GM21526 (cell line): ENCODE measurements around the gene NCOA3.

Experiments
- ATAC-seq: cut with Tn5 transposase; IDR thresholded peaks from one replicate; pipeline ENCODE4 v1.9.1; 2021; ENCODE audit warnings: moderate library complexity; ENCODE audit not compliant: unreplicated experiment, low FRiP score

NCOA3 gene

DNA sequence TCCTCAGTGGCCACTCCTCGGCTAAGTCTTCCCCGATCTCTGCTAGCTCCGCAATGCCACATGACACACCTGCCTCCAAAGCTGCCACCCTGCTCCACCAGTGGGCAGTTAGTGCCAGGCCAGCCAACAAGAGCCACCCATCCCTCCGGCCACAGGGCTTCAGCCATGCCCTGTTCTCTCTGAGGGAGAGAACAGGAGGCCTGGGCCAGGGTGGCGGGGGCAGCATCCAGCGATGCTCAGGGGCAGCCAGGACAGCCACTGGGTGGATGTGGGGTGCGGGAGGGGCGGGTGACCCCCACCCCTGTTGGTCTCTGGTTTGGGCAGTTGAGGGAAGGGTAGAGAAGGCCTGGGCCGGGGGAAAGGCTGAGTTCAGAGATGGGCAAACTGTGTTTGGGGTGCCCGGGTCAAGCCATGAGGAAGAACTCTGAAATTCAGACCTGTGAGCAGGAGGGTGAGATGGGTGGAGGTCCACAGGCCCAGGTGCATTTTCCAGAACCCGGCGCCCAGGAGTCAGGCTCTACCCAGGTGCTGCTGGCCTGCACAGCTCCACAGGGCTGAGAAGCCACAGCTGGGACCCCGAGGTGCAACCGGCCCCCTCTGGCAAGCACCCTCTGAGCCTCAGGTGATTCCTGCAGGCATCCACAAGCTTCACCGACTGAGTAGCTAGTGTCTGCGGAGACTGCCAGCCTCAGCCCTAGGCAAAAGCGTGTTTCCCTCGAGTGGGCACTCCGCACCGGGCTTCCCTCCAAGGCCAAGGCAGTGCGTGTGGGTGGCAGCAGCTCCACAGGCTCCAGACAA, 192.5 kb downstream of the NCOA3 start:
- no peak for ATAC-seq

DNA sequence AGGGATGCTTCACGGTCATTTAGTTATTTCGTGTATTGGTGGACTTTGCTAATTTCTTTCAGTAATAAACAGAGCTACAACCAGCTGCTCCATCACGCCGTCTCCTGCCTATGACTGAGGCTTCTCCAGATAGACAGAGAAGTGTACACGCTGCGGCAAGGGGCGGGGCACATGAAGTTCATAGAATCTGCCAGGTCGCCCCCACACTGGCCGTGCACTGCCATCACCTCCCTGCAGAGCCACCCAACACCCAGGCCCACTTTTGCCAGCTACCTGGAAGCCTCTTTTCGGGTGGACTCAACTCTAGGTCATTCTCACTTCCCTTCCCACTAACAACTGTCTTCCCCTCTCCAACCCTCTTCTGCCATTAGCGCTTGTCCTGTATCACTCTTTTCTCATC, 195.2 kb downstream of the NCOA3 start:
- ATAC-seq: no peak

DNA sequence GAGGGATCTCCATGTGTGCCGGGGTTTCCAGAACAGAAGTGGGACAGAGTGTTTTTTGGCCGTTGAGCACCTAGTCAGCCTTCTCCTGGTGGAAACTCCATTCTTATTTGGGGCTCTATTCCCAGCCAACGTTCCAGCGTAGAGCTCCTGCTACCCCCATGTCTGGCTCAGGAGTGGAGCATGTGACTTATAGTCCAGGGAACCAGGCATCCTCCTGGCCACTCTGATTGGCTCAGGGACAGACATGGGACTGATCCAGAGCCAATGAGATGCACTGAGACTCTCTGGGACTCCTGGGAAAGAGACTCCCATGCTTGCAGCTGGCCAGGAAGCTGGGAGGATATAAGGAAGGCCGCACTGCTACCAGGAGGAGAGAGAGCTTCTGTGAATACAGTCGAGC, 196.5 kb downstream of the NCOA3 start:
- no peak for ATAC-seq

DNA sequence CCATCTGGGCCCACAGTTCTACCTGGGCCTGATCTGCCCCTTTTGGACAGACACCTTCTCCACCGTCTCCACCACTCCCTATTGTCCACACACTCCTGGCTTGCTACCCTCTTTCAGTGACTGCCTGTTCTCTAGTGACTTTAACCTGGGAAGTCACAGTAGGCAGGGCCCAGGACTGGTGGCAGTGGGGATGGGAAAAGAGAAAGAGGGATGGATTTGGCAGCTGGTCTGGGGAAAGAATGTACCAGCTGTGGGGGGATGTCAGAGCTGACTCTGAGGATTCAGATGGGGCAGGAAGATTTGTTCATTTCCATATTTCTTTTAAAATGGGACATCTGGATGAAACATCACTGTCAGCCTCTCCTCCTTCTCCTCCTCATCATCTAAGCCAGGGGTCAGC, 198.1 kb downstream of the NCOA3 start:
- no peak for ATAC-seq

DNA sequence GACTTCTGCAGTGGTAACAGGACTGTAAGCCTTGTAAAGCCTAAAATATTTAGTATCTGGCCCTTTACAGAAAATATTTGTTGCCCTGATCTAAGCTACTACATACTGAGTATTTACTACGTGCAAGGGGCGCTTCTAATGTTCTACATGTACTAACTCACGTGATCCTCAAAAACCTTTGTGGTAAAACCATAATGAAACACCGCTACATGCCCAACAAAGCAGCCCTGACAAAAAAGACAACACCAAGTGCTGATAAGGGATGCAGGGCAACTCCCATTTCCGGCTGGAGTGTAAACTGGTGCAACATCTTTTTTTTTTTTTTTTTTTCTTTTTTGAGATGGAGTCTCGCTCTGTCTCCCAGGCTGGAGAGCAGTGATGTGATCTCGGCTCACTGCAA, 198.6 kb downstream of the NCOA3 start:
- ATAC-seq: no peak

DNA sequence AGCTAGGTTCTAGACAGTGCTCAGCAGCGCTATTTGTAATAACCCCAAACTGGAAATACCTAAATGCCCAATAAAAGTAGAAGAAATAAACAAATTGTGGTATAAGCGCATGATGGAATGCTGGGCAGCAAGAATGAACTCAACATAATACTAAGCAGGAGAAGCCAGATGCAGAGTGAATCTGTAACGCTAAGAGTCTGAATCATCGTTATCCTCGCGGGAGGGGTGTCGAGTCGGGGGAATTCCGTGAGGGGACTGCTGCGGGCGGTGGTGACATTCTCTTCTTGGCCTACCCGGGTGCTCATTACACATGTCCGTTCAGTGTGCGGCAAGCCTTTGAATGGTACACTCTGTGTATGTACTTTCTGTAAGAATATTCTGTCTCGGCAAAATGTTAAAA, 199.9 kb downstream of the NCOA3 start:
- no peak for ATAC-seq

DNA sequence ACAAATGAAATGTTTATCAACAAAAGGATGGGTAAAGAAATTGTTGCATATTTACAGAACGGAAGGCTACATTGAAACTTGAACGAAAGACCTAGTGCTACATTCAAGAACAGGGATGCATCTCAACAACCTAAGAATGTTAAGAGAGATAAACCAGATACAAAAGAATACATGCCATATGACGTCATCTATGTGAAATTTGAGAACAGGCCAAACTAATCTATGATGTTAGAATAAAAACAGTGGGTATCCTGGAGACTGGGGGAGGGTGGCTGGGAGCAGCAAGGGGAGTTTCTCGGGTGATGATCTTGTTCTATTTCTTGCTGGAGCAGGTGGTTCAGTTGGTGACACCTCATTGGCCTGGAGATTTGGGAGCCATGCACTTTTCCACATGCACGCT, 202.1 kb downstream of the NCOA3 start:
- ATAC-seq: no peak

DNA sequence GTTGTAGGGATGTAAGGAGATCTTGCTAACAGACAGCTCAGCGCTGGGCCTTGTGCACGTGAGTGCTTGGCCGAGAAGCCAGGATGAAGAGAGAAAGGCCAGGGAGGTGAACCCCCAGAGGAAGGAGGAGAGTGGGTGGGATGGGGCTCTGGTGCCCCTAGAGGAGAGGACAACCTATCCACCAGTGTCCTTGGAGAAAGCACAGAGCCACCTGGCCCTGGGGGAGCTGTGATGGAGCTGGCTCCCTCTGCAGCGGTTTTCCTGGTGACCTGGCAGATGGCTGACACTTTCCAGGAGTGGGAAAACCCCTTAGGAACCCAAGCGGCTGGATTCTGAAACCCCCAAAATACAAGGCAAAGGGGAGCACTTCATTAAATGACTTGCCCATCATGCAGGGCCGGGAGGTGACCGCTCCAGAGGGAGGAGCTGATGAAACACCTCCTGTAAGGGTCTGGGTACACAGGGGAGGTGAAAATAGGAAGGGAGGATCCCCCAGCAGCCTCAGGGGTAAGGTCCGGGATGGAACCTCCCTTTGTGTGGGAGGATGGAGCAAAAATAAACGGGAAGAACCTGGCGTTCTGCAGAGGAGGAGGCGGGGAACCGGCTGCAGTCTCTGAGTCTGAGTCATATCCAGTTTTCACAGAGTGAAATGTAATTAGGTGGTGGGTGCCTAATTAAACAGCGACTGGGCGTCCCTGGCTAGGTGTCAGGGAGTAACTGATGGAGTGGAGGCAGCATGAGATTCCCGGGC, 203.2 kb downstream of the NCOA3 start:
- ATAC-seq: no peak

DNA sequence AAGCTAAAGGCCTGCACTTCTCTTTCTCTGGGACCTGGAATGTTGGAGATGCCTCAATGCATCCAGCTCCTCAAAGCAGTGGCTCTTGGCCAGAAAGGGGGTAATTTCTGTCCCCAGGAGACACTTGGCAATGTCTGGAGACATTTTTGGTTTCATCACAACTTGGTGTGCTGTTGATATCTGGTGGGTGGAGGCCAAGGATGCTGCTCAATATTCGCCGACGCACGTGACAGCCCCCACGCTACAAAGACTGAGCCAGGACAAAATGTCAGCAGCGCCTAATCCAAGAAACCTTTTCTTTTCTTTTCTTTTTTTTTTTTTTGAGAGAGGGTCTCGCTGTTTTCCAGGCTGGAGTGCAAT, 203.8 kb downstream of the NCOA3 start:
- no peak for ATAC-seq

DNA sequence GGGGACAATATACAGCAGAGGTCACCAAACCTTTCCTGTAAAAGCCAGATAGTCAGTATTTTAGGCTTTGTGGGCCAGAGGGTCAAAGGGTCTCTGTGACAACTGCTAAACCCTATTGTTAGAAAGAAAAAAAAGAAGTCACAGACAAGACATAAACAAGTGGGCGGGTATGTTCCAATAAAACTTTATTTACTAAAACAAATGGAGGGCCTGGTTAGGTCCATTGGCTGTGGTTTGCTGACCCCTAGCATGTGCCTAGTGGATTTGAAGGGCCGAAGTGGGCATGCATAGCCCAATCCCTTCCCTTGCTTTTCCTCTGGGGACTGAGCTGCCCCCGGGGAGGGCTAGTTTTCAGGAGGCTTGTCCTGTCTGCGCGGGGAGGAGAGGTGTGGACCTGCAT, 204.7 kb downstream of the NCOA3 start:
- no peak for ATAC-seq
